Neuron (in vitro differentiated cells): Measurements from ENCODE around the gene BSG.
"Not testable (repeated sequence)": the region's sequence is repeated elsewhere in the genome, so short reads cannot be mapped to it uniquely, and the experiment has no call there.

Experiments
- H2AFZ ChIP-seq: one replicate; pipeline ENCODE4 v1.6.1; 2013; ENCODE audit warnings: low read depth, mild to moderate bottlenecking, inconsistent platforms, low read length, moderate library complexity
- H3K27me3 ChIP-seq: one replicate; pipeline ENCODE4 v1.6.1; 2013; ENCODE audit warnings: low read length; ENCODE audit not compliant: insufficient read depth
- H3K36me3 ChIP-seq: one replicate; pipeline ENCODE4 v1.6.1; 2013; ENCODE audit warnings: low read length; ENCODE audit not compliant: insufficient read depth
- H3K4me1 ChIP-seq: one replicate; pipeline ENCODE4 v1.6.1; 2013; ENCODE audit warnings: low read length; ENCODE audit not compliant: insufficient read depth
- H3K4me3 ChIP-seq: 2 replicates; pipeline ENCODE4 v1.5.1; 2013; ENCODE audit warnings: mild to moderate bottlenecking, low read length, moderate library complexity
- H3K9me3 ChIP-seq: one replicate; pipeline ENCODE4 v1.6.1; 2013; ENCODE audit warnings: low read length

BSG gene

GRCh38 chr19:612941-613340, 40.5 kb downstream of the BSG start:
- no peaks in the 10 kb centered on the region for H3K27me3 ChIP-seq
- no peaks in the 10 kb centered on the region for H3K9me3 ChIP-seq
- H3K36me3 ChIP-seq = peaks cover 17% of the 10 kb centered on the region
- peaks cover 4% of the 10 kb centered on the region for H3K4me1 ChIP-seq
- H3K4me3 ChIP-seq = no peak overlapping the region
- no peak overlapping the region for H2AFZ ChIP-seq

GRCh38 chr19:613732-614567, 41.6 kb downstream of the BSG start:
- H3K4me1 ChIP-seq = peaks cover 4% of the 10 kb centered on the region
- no peak overlapping the region for H3K4me3 ChIP-seq
- H3K9me3 ChIP-seq = no peaks in the 10 kb centered on the region
- H3K27me3 ChIP-seq = no peaks in the 10 kb centered on the region
- no peak overlapping the region for H2AFZ ChIP-seq
- H3K36me3 ChIP-seq = peaks cover 26% of the 10 kb centered on the region

- Histone ChIP-seq H3K27me3 (no peaks in the 10 kb centered on the region), H3K4me3 (no peak overlapping the region), H3K36me3 (peaks cover 40% of the 10 kb centered on the region), H3K9me3 (no peaks in the 10 kb centered on the region), H3K4me1 (peaks cover 4% of the 10 kb centered on the region), H2AFZ (no peak overlapping the region)
These were observed 43.2 kb downstream of the BSG start for GRCh38 chr19:615619-616018.

GRCh38 chr19:616062-616700, 43.8 kb downstream of the BSG start:
- peaks cover under 1% of the 10 kb centered on the region for H3K4me1 ChIP-seq
- no peak overlapping the region for H2AFZ ChIP-seq
- H3K4me3 ChIP-seq = no peak overlapping the region
- H3K36me3 ChIP-seq = peaks cover 44% of the 10 kb centered on the region
- H3K27me3 ChIP-seq = no peaks in the 10 kb centered on the region
- H3K9me3 ChIP-seq = no peaks in the 10 kb centered on the region

- Histone ChIP-seq H3K4me3 (no peak overlapping the region), H3K36me3 (peaks cover 50% of the 10 kb centered on the region), H3K4me1 (no peaks in the 10 kb centered on the region), H3K9me3 (peaks cover 2% of the 10 kb centered on the region), H3K27me3 (no peaks in the 10 kb centered on the region), H2AFZ (no peak overlapping the region)
These were observed 44.5 kb downstream of the BSG start for GRCh38 chr19:616747-617526.

GRCh38 chr19:617551-618246, 45.3 kb downstream of the BSG start:
- Histone ChIP-seq H3K36me3 (peaks cover 51% of the 10 kb centered on the region), H3K4me1 (no peaks in the 10 kb centered on the region), H3K4me3 (no peak overlapping the region), H3K27me3 (no peaks in the 10 kb centered on the region), H3K9me3 (peaks cover 2% of the 10 kb centered on the region), H2AFZ (no peak overlapping the region)

- H3K9me3 ChIP-seq = peaks cover 2% of the 10 kb centered on the region
- no peak overlapping the region for H3K4me3 ChIP-seq
- no peaks in the 10 kb centered on the region for H3K27me3 ChIP-seq
- peaks cover 54% of the 10 kb centered on the region for H3K36me3 ChIP-seq
- no peak overlapping the region for H2AFZ ChIP-seq
- no peaks in the 10 kb centered on the region for H3K4me1 ChIP-seq
These were observed 45.8 kb downstream of the BSG start for GRCh38 chr19:618247-618619.

GRCh38 chr19:618674-619285, 46.4 kb downstream of the BSG start:
- Histone ChIP-seq H3K9me3 (peaks cover 2% of the 10 kb centered on the region), H2AFZ (no peak overlapping the region), H3K4me3 (no peak overlapping the region), H3K27me3 (no peaks in the 10 kb centered on the region), H3K36me3 (peaks cover 54% of the 10 kb centered on the region), H3K4me1 (peaks cover 2% of the 10 kb centered on the region)

- no peak overlapping the region for H2AFZ ChIP-seq
- peaks cover 53% of the 10 kb centered on the region for H3K36me3 ChIP-seq
- peaks cover 9% of the 10 kb centered on the region for H3K4me1 ChIP-seq
- H3K9me3 ChIP-seq = peaks cover 2% of the 10 kb centered on the region
- no peak overlapping the region for H3K4me3 ChIP-seq
- H3K27me3 ChIP-seq = no peaks in the 10 kb centered on the region
These were observed 47.0 kb downstream of the BSG start for GRCh38 chr19:619286-620002.

GRCh38 chr19:620166-620862, 47.9 kb downstream of the BSG start:
- Histone ChIP-seq H3K27me3 (no peaks in the 10 kb centered on the region), H3K4me3 (no peak overlapping the region), H2AFZ (no peak overlapping the region), H3K36me3 (peaks cover 52% of the 10 kb centered on the region), H3K9me3 (peaks cover 2% of the 10 kb centered on the region), H3K4me1 (peaks cover 11% of the 10 kb centered on the region)

GRCh38 chr19:621191-621590, 48.8 kb downstream of the BSG start:
- H3K36me3 ChIP-seq = peaks cover 51% of the 10 kb centered on the region

More at GRCh38 chr19:621191-621590, 48.8 kb downstream of the BSG start:
- H3K9me3 ChIP-seq, H3K4me3 ChIP-seq, H2AFZ ChIP-seq, H3K27me3 ChIP-seq: not testable (repeated sequence)
- H3K4me1 ChIP-seq = peaks cover 11% of the 10 kb centered on the region
